ENCODE data around the gene BST2. TPM values are rescaled to one million over a fixed set of nuclear protein-coding genes. Genes with fewer than 3 reads are reported as not detected.

The BST2 gene
- total and polyA plus RNA-seq, 9 of the 15 experiments (the other 6 are each of a cell fraction or from before 2014, with no cell fraction given), result 11.2 to 232 (median 151) TPM

- TF ChIP-seq PTBP1 (IDR thresholded peaks at IDR 0.05; ENCODE audit: low read depth, low read length) (no peak), MCM3 (IDR thresholded peaks at IDR 0.05) (no peak), PTTG1 (tag; IDR thresholded peaks at IDR 0.05; ENCODE audit: low read depth) (no peak), ZFP30 (CRISPR knock-in tag; IDR thresholded peaks at IDR 0.05; ENCODE audit: borderline replicate concordance) (no peak), TSC22D4 (tag; IDR thresholded peaks at IDR 0.05) (no peak), ZNF695 (CRISPR knock-in tag; IDR thresholded peaks at IDR 0.05) (no peak), ZNF263 (CRISPR knock-in tag; IDR thresholded peaks at IDR 0.05; ENCODE audit: borderline replicate concordance) (no peak; the same call in 1 of the 2 replicates), TEAD2 (tag; IDR thresholded peaks at IDR 0.05) (no peak), HDAC1 (IDR thresholded peaks at IDR 0.05) (0 out of 4 replicates have a peak, but pooled peaks of 1 of the 2 experiments have one; percentile 44), MCM7 (IDR thresholded peaks at IDR 0.05) (no peak), MXD1 (CRISPR knock-in tag; IDR thresholded peaks at IDR 0.05; ENCODE audit: borderline replicate concordance, poor library complexity, severe bottlenecking) (no peak), DPF2 (IDR thresholded peaks at IDR 0.05) (no peak), DEAF1 (CRISPR knock-in tag; IDR thresholded peaks at IDR 0.05) (peak; percentile 62), NCOA2 (IDR thresholded peaks at IDR 0.05; ENCODE audit: partially characterized antibody in 2 of 2) (no peak), IFI16 (CRISPR knock-in tag; IDR thresholded peaks at IDR 0.05) (no peak), BRF2 (IDR thresholded peaks at IDR 0.05; ENCODE audit: borderline replicate concordance, insufficient read depth, insufficient read length) (no peak), HNRNPK (IDR thresholded peaks at IDR 0.05; ENCODE audit: low read depth, low read length, poor library complexity, severe bottlenecking) (no peak), HMG20A (CRISPR knock-in tag; conservative IDR thresholded peaks at IDR 0.05) (no peak), TGIF2 (CRISPR knock-in tag; IDR thresholded peaks at IDR 0.05) (no peak), ZNF165 (CRISPR knock-in tag; IDR thresholded peaks at IDR 0.05; ENCODE audit: borderline replicate concordance) (no peak), ZBTB26 (CRISPR knock-in tag; IDR thresholded peaks at IDR 0.05) (0 out of 2 replicates have a peak, but pooled peaks have one; percentile 8), ZNF175 (CRISPR knock-in tag; IDR thresholded peaks at IDR 0.05; ENCODE audit: low read depth) (no peak), ESRRA (IDR thresholded peaks at IDR 0.05; ENCODE audit: borderline replicate concordance, low read depth) (0 out of 2 replicates have a peak, but pooled peaks have one; percentile 19), KDM2B (CRISPR knock-in tag; IDR thresholded peaks at IDR 0.05) (no peak), ARID2 (IDR thresholded peaks at IDR 0.05) (no peak), KLF10 (CRISPR knock-in tag; IDR thresholded peaks at IDR 0.05) (no peak)
Observed at GRCh38 chr19:17390665-17391370, 14.6 kb downstream of the BST2 start (continued).
